ENCODE measurements around the gene TBC1D8. TPM values are rescaled to one million over a fixed set of nuclear protein-coding genes. Genes with fewer than 3 reads are reported as not detected.
"Not testable (repeated sequence)": the region's sequence is repeated elsewhere in the genome, so short reads cannot be mapped to it uniquely, and the experiment has no call there.

The TBC1D8 gene
- total RNA-seq, 1 donor from 2014 or later = 45.0 TPM

GRCh38 chr2:101063352-101064124, 87.6 kb downstream of the TBC1D8 start:
- Histone ChIP-seq H3K27ac (replicated peaks) (peak overlapping the region; percentile 59), H3K36me3 (peaks cover 10% of the 10 kb centered on the region), H3K9me3 (replicated peaks) (no peaks in the 10 kb centered on the region), H3K4me1 (peaks cover 67% of the 10 kb centered on the region), H3K27me3 (ENCODE audit: low read depth) (no peaks in the 10 kb centered on the region), H3K4me3 (no peak overlapping the region)
- intact Hi-C loops (cut with micrococcal nuclease) = no loop called here
- TF ChIP-seq, protein P1, sequence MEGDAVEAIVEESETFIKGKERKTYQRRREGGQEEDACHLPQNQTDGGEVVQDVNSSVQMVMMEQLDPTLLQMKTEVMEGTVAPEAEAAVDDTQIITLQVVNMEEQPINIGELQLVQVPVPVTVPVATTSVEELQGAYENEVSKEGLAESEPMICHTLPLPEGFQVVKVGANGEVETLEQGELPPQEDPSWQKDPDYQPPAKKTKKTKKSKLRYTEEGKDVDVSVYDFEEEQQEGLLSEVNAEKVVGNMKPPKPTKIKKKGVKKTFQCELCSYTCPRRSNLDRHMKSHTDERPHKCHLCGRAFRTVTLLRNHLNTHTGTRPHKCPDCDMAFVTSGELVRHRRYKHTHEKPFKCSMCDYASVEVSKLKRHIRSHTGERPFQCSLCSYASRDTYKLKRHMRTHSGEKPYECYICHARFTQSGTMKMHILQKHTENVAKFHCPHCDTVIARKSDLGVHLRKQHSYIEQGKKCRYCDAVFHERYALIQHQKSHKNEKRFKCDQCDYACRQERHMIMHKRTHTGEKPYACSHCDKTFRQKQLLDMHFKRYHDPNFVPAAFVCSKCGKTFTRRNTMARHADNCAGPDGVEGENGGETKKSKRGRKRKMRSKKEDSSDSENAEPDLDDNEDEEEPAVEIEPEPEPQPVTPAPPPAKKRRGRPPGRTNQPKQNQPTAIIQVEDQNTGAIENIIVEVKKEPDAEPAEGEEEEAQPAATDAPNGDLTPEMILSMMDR (IDR thresholded peaks at IDR 0.05; ENCODE audit: borderline replicate concordance) = no peak
- no peak for DNase-seq

DNA sequence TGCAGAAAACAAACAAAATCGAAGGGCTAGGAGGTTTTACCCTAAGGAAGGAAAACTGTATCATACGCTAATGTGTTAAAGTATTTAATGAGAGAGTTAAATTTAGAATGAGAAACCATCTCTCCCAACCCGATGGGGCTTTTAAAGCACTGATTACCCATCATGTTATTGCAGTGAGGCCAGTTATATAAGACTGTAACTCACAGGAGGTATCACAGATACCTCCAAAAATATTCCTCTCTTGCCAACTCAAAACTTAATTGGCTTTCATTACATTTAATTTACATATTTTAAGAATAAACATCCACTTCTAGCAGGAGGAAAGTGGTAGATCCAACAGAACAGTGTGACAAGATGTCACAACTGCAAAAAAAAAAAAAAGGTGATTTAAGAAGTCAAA, 92.8 kb downstream of the TBC1D8 start:
- H3K36me3 ChIP-seq = peaks cover 45% of the 10 kb centered on the region
- H3K27me3 ChIP-seq (ENCODE audit: low read depth) = no peaks in the 10 kb centered on the region
- no peaks in the 10 kb centered on the region for H3K9me3 ChIP-seq (replicated peaks)
- H3K4me1 ChIP-seq = peaks cover 51% of the 10 kb centered on the region
- H3K4me3 ChIP-seq = no peak overlapping the region
- H3K27ac ChIP-seq (replicated peaks) = no peak overlapping the region
- TF ChIP-seq, protein P1 (IDR thresholded peaks at IDR 0.05; ENCODE audit: borderline replicate concordance) = no peak
- intact Hi-C loops (cut with micrococcal nuclease) = no loop called here
- DNase-seq = no peak

- Histone ChIP-seq H3K4me1 (peaks cover 48% of the 10 kb centered on the region), H3K36me3 (peaks cover 56% of the 10 kb centered on the region), H3K4me3 (no peak overlapping the region), H3K9me3 (replicated peaks) (no peaks in the 10 kb centered on the region), H3K27ac (replicated peaks) (no peak overlapping the region), H3K27me3 (ENCODE audit: low read depth) (no peaks in the 10 kb centered on the region)
- intact Hi-C loops (cut with micrococcal nuclease) = no loop called here
- DNase-seq = no peak
- TF ChIP-seq, protein P1 (IDR thresholded peaks at IDR 0.05; ENCODE audit: borderline replicate concordance) = no peak
Observed at GRCh38 chr2:101057051-101057933, 93.9 kb downstream of the TBC1D8 start.

DNA sequence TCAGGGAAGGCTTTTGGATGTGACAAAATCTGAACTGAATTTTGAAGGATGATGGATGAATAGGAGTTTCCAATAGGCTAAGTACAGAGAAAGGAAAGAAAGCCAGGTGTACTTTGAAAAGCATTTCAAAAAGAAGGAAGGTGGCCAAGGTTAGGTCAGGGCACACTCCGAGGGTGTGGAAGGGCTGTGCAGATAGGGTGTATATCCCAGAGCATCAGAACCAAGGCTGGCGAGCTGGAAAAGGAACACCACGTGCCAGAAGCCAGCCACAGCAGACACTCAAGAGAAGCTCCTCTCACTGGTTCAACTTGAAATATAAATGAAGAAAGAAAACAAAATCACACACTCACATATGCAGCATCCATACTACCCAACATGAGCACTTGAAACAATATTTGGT, 98.1 kb downstream of the TBC1D8 start:
- intact Hi-C loops (cut with micrococcal nuclease) = no loop called here
- peaks cover 16% of the 10 kb centered on the region for H3K4me1 ChIP-seq
- no peak overlapping the region for H3K4me3 ChIP-seq
- TF ChIP-seq, protein P1 (IDR thresholded peaks at IDR 0.05; ENCODE audit: borderline replicate concordance) = no peak
- DNase-seq = no peak
- peaks cover 75% of the 10 kb centered on the region for H3K36me3 ChIP-seq
- H3K27ac ChIP-seq (replicated peaks) = no peak overlapping the region
- no peaks in the 10 kb centered on the region for H3K27me3 ChIP-seq (ENCODE audit: low read depth)
- H3K9me3 ChIP-seq (replicated peaks) = no peaks in the 10 kb centered on the region

DNA sequence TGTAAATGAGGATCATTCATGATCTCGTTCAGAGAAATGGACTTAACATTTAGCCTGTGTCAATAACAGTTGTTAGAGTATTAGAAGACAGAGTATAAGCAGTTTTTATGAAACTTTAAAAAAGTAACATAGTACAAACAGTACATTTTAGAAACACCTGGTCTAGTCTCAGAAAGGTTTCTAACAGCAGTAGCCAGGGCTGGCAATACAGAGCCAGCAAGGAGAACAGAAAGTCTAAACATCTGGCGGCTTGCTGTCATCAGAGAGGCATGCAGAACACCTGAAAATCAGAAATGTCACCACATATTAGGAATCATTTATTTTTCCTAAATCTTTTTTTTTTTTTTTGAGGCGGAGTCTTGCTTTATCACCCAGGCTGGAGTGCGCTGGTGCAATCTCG, 99.0 kb downstream of the TBC1D8 start:
- H3K9me3 ChIP-seq (replicated peaks) = no peaks in the 10 kb centered on the region
- intact Hi-C loops (cut with micrococcal nuclease) = no loop called here
- H3K27ac ChIP-seq (replicated peaks) = no peak overlapping the region
- TF ChIP-seq, protein P1 (IDR thresholded peaks at IDR 0.05; ENCODE audit: borderline replicate concordance) = no peak
- no peak overlapping the region for H3K4me3 ChIP-seq
- H3K27me3 ChIP-seq (ENCODE audit: low read depth) = no peaks in the 10 kb centered on the region
- DNase-seq = no peak
- peaks cover 69% of the 10 kb centered on the region for H3K36me3 ChIP-seq
- H3K4me1 ChIP-seq = peaks cover 24% of the 10 kb centered on the region

GRCh38 chr2:101050886-101051285, 100.3 kb downstream of the TBC1D8 start:
- H3K9me3 ChIP-seq (replicated peaks); DNase-seq; H3K27me3 ChIP-seq (ENCODE audit: low read depth); H3K27ac ChIP-seq (replicated peaks); intact Hi-C loops (cut with micrococcal nuclease); H3K4me3 ChIP-seq: not testable (repeated sequence)
- Histone ChIP-seq H3K4me1 (peaks cover 29% of the 10 kb centered on the region), H3K36me3 (peaks cover 61% of the 10 kb centered on the region)
